ENCODE data around the gene FASTK. TPM values are rescaled to one million over a fixed set of nuclear protein-coding genes. Genes with fewer than 3 reads are reported as not detected.

Gene FASTK
- total and polyA plus RNA-seq, 2 donors (not counting 3 experiments of a cell fraction or from before 2014, with no cell fraction given): 73.3 to 113 TPM

- Histone ChIP-seq H3K4me3 (replicated peaks in 1 of 3; ENCODE audit: insufficient read depth in 1 of 3, low read depth in 1 of 3, low read length in 3 of 3) (no peak overlapping the region), H4K20me1 (replicated peaks; ENCODE audit: control insufficient read depth, extremely low read depth, insufficient read depth, low read length) (peaks cover 2% of the 10 kb centered on the region), H2AFZ (ENCODE audit: low read depth, low read length) (no peak overlapping the region), H3K9ac (replicated peaks; ENCODE audit: extremely low read depth, insufficient read depth, low read length) (no peak overlapping the region), H3K9me1 (replicated peaks; ENCODE audit: control insufficient read depth, extremely low read depth, insufficient read depth, low read length) (no peaks in the 10 kb centered on the region), H3K4me2 (ENCODE audit: insufficient read depth, low read length) (no peak overlapping the region), H3K27me3 (ENCODE audit: control insufficient read depth in 2 of 2, insufficient read depth in 2 of 2, low read length in 2 of 2) (no peaks in the 10 kb centered on the region), H3K79me2 (ENCODE audit: control insufficient read depth, insufficient read depth, low read length) (peaks cover 17% of the 10 kb centered on the region), H3K4me1 (ENCODE audit: control insufficient read depth, extremely low read depth, insufficient read depth, low read length) (peaks cover 6% of the 10 kb centered on the region), H3K9me3 (replicated peaks; ENCODE audit: control insufficient read depth, insufficient read depth, low read length) (no peaks in the 10 kb centered on the region), H3K27ac (ENCODE audit: insufficient read depth, low read depth, low read length) (no peak overlapping the region), H3K36me3 (ENCODE audit: control insufficient read depth in 2 of 2, extremely low read depth in 1 of 2, insufficient read depth in 2 of 2, low read length in 2 of 2) (peaks cover 12 to 61% of the 10 kb centered on the region in 2 experiments)
- DNase-seq (ENCODE audit: low read depth, low spot score) (no peak), FAIRE-seq (no peak)
- dilution Hi-C loops (cut with MboI; ENCODE audit: extremely low pct_ligation_motif_present, low sequenced_read_pairs) (no loop called here), intact Hi-C loops (cut with micrococcal nuclease) (no loop called here)
- POLR2A ChIA-PET: no interaction called here
- TF ChIP-seq MAX (IDR thresholded peaks at IDR 0.05; ENCODE audit: insufficient read depth, insufficient read length) (no peak), JUN (IDR thresholded peaks at IDR 0.05; ENCODE audit: borderline replicate concordance, insufficient read depth, insufficient read length, low read depth) (no peak), FOS (IDR thresholded peaks at IDR 0.05; ENCODE audit: borderline replicate concordance, insufficient read depth, low read length) (no peak), CTCF (IDR thresholded peaks at IDR 0.05; ENCODE audit: extremely low read depth in 1 of 2, insufficient read depth in 1 of 2, low read depth in 1 of 2, low read length in 2 of 2) (no peak), POLR2A (IDR thresholded peaks at IDR 0.05; ENCODE audit: low read depth, low read length) (no peak), POLR2AphosphoS5 (IDR thresholded peaks at IDR 0.05; ENCODE audit: insufficient read depth, low read depth, low read length) (no peak), EZH2 (IDR thresholded peaks at IDR 0.05; ENCODE audit: borderline replicate concordance, low read depth, low read length, severe bottlenecking) (no peak), GATA2 (IDR thresholded peaks at IDR 0.05; ENCODE audit: insufficient read depth, insufficient read length, low read depth, low read length) (no peak), MYC (IDR thresholded peaks at IDR 0.05; ENCODE audit: low read depth, low read length) (no peak)
- CTCF ChIA-PET: no interaction called here
- BruUV-seq (replicated peaks): no TSS peak
Observed at GRCh38 chr7:151120896-151121295, 40.3 kb upstream of the FASTK start.
